Measurements from ENCODE around the gene CLDND2. TPM values are rescaled to one million over a fixed set of nuclear protein-coding genes. Genes with fewer than 3 reads are reported as not detected.

Gene CLDND2
- total and polyA plus RNA-seq, 8 donors, result 0.88 to 4.3 (median 1.3) TPM; not detected in 5

DNA sequence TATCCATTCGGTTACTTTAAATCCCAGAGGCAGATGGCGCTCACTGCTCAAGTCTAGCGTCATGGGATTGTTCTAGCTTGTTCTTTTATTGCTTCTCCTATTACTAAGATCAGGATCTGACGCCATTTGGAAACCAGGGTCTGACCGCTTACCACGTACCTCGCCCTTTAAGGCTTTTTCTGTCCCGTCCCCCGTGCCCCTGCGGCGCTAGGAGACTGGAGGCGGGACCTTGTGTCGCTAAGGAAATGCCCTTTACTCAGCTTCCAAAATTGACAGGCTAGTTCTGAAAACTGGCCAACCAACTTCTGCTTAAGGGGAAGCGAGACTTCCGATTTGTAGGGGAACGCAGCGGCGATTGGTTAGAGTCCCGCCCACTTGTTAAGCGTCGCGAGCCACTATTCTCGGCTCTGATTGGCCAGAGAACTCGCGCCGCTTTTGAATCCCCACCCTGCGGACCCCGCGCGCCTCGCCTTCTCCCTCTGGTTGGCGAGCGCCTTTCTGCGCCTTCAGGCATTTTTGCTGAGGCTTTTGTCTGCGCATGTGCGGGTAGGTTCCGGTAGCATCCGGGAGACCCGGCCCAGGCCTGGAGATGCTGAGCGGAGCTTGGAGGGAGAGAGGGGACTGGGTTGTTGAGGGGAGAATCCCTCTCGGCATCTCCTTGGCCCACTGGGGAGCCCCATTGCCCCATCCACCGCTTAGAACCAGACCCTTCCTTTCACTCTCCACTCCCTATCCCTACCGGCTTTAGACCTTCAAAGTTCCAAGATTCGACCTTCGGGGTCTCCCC lies 25.4 kb upstream of the CLDND2 start:
- peak; percentile 92 to 99 for DNase-seq
- WGBS, 5 donors, result 2% methylated on average over 34 to 45 of the region's 45 CpGs
- no peaks in the 10 kb centered on the region for H3K9me3 ChIP-seq
- no peaks in the 10 kb centered on the region for H3K36me3 ChIP-seq
- peak overlapping the region; percentile 36 to 53 (median 43) for H3K4me3 ChIP-seq
- intact Hi-C loops (cut with DNase I; ENCODE audit: low total_unique reads), result no loop called here
- no peaks in the 10 kb centered on the region for H3K27me3 ChIP-seq
- H3K4me1 ChIP-seq, result peaks cover 7 to 20% (median 12%) of the 10 kb centered on the region in 4 donors
- TF ChIP-seq POLR2AphosphoS5 (IDR thresholded peaks at IDR 0.05), result peak; percentile 11 to 69 (median 31)
- TF ChIP-seq EP300 (IDR thresholded peaks at IDR 0.05), result no peak
- TF ChIP-seq POLR2A (IDR thresholded peaks at IDR 0.05), result no peak
- peak overlapping the region; percentile 62 to 85 (median 81) for H3K27ac ChIP-seq

DNA sequence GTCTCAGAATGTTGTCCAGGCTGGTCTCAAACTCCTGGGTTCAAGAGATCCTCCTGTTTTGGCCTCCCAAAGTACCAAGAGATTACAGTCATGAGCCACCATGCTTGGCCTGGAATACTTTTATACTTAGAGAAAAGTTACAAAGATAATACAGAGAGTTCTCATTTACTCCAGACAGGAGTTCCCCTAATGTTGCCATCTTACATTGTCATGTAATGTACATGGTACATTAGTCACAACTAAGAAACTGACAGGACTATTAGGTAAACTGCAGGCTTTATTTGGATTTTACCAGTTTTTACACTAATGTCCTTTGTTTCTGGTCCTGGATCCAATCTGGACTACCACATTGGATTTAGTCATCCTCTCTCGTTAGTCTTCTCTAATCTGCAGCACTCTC lies 23.9 kb upstream of the CLDND2 start:
- DNase-seq, result no peak
- Histone ChIP-seq H3K27ac (no peak overlapping the region), H3K9me3 (no peaks in the 10 kb centered on the region), H3K4me1 (peaks cover 7 to 20% (median 12%) of the 10 kb centered on the region in 4 donors), H3K36me3 (no peaks in the 10 kb centered on the region), H3K27me3 (no peaks in the 10 kb centered on the region), H3K4me3 (no peak overlapping the region)
- intact Hi-C loops (cut with DNase I; ENCODE audit: low total_unique reads), result no loop called here
- WGBS, 5 donors, result 66 to 89% (median 80%) methylated on average over 1 of the region's 1 CpG
- TF ChIP-seq POLR2A (IDR thresholded peaks at IDR 0.05) (no peak), POLR2AphosphoS5 (IDR thresholded peaks at IDR 0.05) (no peak)

DNA sequence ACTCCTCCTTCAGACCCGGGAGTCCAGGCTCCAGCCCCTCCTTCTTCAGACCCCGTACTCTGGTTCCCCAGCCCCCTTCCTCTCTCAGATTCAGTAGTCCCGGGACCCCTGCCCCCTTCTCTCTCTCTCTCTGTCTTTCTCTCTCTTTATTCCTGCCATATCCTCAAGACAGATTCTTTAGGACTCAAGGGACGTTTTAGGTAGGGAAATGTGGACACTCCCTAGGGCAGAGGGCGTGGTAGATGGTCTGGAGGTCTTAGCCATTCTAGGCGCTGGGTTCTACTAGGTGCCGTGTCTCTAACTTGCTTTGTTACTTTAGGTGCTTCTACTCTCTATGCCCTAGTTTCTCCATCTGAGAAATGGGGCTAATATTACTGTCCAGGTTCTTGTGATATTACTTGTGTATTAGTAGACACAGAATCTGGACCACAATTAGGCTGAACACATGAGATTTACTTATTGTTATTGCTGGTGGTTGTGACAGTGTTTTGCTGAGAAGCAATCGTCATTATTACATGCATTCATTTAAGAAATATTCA lies 22.3 kb upstream of the CLDND2 start:
- no peak overlapping the region for H3K4me3 ChIP-seq
- peaks cover 7 to 20% (median 12%) of the 10 kb centered on the region in 4 donors for H3K4me1 ChIP-seq
- H3K27ac ChIP-seq, result no peak overlapping the region
- 59 to 65% (median 62%) methylated on average over 8 of the region's 8 CpGs for WGBS, 5 donors
- no peaks in the 10 kb centered on the region for H3K9me3 ChIP-seq
- no peaks in the 10 kb centered on the region for H3K27me3 ChIP-seq
- intact Hi-C loops (cut with DNase I; ENCODE audit: low total_unique reads), result no loop called here
- H3K36me3 ChIP-seq, result no peaks in the 10 kb centered on the region
- no peak for TF ChIP-seq EP300 (IDR thresholded peaks at IDR 0.05)
- DNase-seq, result no peak

DNA sequence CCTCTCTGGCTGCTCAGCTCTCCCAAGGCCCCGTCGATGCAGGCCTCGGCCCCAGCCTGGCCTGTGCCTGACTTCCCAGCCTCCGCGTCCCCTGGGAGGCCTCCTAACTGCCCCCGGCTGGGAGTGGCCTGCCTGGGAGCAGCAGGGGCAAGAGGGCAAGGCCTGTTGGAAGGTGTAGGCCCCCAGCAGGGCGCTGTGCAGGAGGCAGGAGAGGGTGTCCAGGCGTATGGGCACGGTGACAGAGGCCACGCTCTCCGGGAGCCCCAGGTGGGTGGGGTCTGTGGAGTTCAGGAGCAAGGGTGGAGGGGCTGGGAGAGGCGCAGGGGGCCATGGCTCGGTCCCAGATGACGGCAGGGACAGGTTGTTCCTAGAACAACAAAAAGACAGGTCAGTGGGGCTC lies 20.3 kb upstream of the CLDND2 start:
- intact Hi-C loops (cut with DNase I; ENCODE audit: low total_unique reads), result no loop called here
- Histone ChIP-seq H3K4me3 (no peak overlapping the region), H3K27ac (no peak overlapping the region), H3K27me3 (no peaks in the 10 kb centered on the region), H3K9me3 (no peaks in the 10 kb centered on the region), H3K4me1 (peaks cover 0 to 7% (median 4%) of the 10 kb centered on the region in 4 donors), H3K36me3 (no peaks in the 10 kb centered on the region)
- TF ChIP-seq POLR2A (IDR thresholded peaks at IDR 0.05), result no peak
- TF ChIP-seq, protein P1, sequence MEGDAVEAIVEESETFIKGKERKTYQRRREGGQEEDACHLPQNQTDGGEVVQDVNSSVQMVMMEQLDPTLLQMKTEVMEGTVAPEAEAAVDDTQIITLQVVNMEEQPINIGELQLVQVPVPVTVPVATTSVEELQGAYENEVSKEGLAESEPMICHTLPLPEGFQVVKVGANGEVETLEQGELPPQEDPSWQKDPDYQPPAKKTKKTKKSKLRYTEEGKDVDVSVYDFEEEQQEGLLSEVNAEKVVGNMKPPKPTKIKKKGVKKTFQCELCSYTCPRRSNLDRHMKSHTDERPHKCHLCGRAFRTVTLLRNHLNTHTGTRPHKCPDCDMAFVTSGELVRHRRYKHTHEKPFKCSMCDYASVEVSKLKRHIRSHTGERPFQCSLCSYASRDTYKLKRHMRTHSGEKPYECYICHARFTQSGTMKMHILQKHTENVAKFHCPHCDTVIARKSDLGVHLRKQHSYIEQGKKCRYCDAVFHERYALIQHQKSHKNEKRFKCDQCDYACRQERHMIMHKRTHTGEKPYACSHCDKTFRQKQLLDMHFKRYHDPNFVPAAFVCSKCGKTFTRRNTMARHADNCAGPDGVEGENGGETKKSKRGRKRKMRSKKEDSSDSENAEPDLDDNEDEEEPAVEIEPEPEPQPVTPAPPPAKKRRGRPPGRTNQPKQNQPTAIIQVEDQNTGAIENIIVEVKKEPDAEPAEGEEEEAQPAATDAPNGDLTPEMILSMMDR (IDR thresholded peaks at IDR 0.05), result no peak
- TF ChIP-seq POLR2AphosphoS5 (IDR thresholded peaks at IDR 0.05), result no peak
- no peak for TF ChIP-seq EP300 (IDR thresholded peaks at IDR 0.05)
- 69 to 87% (median 79%) methylated on average over 9 to 14 of the region's 14 CpGs for WGBS, 5 donors
- DNase-seq, result no peak

DNA sequence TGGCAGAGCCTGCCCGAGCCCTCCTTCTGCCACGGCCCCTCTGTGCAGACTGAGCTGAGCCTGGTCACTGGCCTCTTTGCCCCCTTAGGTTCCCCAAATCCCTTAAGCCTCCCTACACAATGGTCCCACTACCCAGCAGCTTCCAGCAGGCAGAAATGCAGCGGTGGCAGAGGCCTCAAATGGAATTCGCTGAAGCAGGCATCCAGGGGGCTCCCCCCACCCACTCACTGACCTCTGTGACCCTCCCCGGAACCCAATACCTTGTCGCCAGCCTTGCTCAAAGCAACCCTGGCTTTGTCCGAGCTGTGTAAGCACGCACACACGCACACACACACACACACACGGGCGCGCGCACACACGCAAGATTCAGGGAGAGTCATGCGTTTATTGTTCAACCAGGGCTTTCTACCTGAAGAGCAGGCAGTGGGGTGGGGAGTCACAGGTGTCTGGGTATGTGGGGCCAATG lies 19.2 kb upstream of the CLDND2 start, which contains the start of gene LIM2:
Gene LIM2, minus strand, starts transcription at position 51 of the 466 bp plus-strand sequence. CDS start 531 bp downstream, outside the sequence.
- 53 to 77% (median 59%) methylated on average over 13 to 15 of the region's 15 CpGs for WGBS, 5 donors
- DNase-seq, result no peak

More for the DNA sequence above, 19.2 kb upstream of the CLDND2 start, which contains the start of gene LIM2:
- TF ChIP-seq EP300 (IDR thresholded peaks at IDR 0.05) (no peak), POLR2A (IDR thresholded peaks at IDR 0.05) (no peak), POLR2AphosphoS5 (IDR thresholded peaks at IDR 0.05) (no peak)
- TF ChIP-seq, protein P1 (IDR thresholded peaks at IDR 0.05), result no peak
- H3K27me3 ChIP-seq, result no peaks in the 10 kb centered on the region
- H3K36me3 ChIP-seq, result no peaks in the 10 kb centered on the region
- no peaks in the 10 kb centered on the region for H3K4me1 ChIP-seq
- no peaks in the 10 kb centered on the region for H3K9me3 ChIP-seq
- intact Hi-C loops (cut with DNase I; ENCODE audit: low total_unique reads), result no loop called here
- H3K27ac ChIP-seq, result no peak within 1 kb of the TSS
- H3K4me3 ChIP-seq, result no peak within 1 kb of the TSS

All from stomach (tissue), 9 donors.